ENCODE results near the gene THADA. TPM values are rescaled to one million over a fixed set of nuclear protein-coding genes. Genes with fewer than 3 reads are reported as not detected.

Gene THADA
- total and polyA plus RNA-seq, 4 experiments from 2014 or later = 20.3 to 44.8 (median 32.8) TPM

DNA sequence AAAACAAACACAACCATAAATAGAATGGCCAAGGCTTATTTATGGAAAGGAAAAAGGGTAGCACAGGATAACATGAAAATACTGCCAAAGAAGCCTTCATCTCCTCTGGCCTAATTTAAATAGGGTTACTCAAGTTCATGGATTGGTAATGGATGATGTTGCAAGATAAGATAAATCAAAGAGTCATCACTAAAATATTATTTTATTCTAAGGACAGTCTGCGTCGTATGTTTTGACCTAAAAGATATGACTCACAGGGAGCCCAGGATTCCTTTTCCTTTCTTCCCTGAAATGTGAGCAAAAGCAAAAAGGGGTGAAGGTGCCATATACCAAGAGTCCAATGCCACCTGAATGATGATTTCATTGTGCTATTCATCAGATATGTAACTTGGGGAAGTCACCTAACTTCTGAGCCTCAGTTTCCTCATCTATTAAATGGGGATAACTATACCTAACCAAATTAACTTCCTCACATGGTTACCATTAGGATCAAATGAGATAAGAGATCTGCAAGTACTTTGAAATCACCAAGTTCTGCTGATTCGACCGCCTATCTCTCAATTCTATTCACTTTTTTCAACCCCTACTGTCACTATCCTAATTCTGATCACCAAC, 137.7 kb downstream of the THADA start:
- no peak overlapping the region for H3K27ac ChIP-seq (ENCODE audit: low read depth, low read length)

DNA sequence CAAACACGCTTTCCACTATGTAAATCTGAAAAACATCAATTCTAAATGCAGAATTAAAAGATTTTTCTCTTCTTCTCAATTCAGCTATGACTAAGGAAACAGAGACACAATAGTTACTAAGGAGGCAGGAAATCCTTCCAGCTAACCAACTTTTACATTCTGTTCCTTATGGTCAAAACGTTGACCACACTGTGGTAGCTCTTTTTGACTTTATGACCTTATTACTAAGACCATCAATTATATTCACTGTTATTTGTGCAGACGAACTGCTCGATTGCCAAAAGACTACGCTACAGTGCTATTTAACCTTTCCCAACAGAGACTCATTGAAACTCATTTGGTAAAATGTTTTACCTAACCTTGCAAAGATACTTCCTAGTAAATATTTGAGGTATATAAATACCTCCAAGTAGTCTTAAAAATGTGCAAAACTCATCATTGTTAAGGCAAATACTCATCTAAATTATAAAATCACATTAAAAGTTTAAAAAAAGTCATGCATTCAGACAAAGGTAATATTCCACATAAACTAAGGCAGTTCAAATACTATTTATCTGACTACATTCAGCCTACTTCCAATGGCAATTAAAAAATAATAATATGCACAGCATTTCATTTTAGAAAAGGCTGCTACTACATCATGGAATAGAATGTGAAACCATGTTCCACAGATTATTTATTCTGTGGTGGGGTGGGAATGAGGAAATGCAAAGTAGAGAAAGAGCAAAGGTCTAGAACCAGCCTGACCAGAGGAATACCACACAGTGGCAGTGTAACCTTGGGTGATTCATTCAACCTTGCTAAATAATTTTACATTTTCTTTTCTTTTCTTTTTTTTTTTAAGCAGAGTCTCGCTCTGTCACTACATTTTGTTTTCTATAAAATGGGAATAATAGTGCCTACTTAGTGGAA, 139.9 kb downstream of the THADA start:
- no peak overlapping the region for H3K4me3 Mint-ChIP-seq
- intact Hi-C loops (cut with micrococcal nuclease) = no loop called here
- H3K27ac ChIP-seq (ENCODE audit: low read depth, low read length) = no peak overlapping the region

More for the DNA sequence above, 137.7 kb downstream of the THADA start:
- no peaks in the 10 kb centered on the region for H3K9me3 ChIP-seq (ENCODE audit: control insufficient read depth in 1 of 2, low read length in 2 of 2)
- H3K27me3 Mint-ChIP-seq = no peaks in the 10 kb centered on the region
- POLR2A ChIA-PET (ENCODE audit: partially characterized antibody) = no interaction called here
- intact Hi-C loops (cut with micrococcal nuclease) = no loop called here
- no peak overlapping the region for H3K27ac Mint-ChIP-seq
- H3K4me1 ChIP-seq (ENCODE audit: insufficient read depth, low read length) = no peaks in the 10 kb centered on the region
- H3K4me3 ChIP-seq (ENCODE audit: low read length in 2 of 2) = no peak overlapping the region
- H3K4me3 Mint-ChIP-seq = no peak overlapping the region
- H3K4me1 Mint-ChIP-seq = peaks cover 0 to 19% (median 9%) of the 10 kb centered on the region in 4 donors
- H3K36me3 Mint-ChIP-seq = peaks cover 14 to 29% of the 10 kb centered on the region in 2 donors
- CTCF ChIA-PET (ENCODE audit: partially characterized antibody) = no interaction called here
- no peaks in the 10 kb centered on the region for H3K36me3 ChIP-seq (ENCODE audit: insufficient read depth, low read length)
- H3K9me3 Mint-ChIP-seq = no peaks in the 10 kb centered on the region
- DNase-seq = no peak
- no peaks in the 10 kb centered on the region for H3K27me3 ChIP-seq (ENCODE audit: insufficient read depth, low read length)

DNA sequence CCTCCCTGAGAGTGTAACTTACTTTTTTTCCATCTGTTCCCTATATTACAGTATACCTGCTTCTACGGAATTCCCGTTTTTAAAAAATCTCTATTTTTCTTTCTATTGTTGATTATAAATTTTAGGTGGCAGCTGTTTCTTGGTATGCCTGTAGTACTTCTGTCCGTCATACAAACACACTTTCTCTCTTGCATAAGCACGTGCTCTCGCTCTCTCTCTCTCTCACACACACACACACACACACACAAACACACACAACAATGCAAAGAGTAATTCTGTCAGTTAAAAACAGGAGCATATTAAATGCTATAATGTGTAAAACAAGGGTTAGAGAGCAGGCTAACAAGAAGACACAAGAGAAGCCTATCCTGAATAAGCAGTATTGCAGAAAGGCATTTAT, 140.5 kb downstream of the THADA start:
- Mint-ChIP-seq H3K27ac (peak overlapping the region in 1 of 7 donors; percentile 11), H3K36me3 (peaks cover 28 to 42% of the 10 kb centered on the region in 2 donors), H3K27me3 (no peaks in the 10 kb centered on the region), H3K4me3 (no peak overlapping the region), H3K4me1 (peaks cover 0 to 12% (median 6%) of the 10 kb centered on the region in 4 donors), H3K9me3 (peaks cover 0 to 4% (median 1%) of the 10 kb centered on the region in 8 donors)
- Histone ChIP-seq H3K27me3 (ENCODE audit: insufficient read depth, low read length) (no peaks in the 10 kb centered on the region), H3K4me1 (ENCODE audit: insufficient read depth, low read length) (no peaks in the 10 kb centered on the region), H3K36me3 (ENCODE audit: insufficient read depth, low read length) (no peaks in the 10 kb centered on the region), H3K4me3 (ENCODE audit: low read length in 2 of 2) (no peak overlapping the region), H3K9me3 (ENCODE audit: control insufficient read depth in 1 of 2, low read length in 2 of 2) (no peaks in the 10 kb centered on the region), H3K27ac (ENCODE audit: low read depth, low read length) (no peak overlapping the region)
- intact Hi-C loops (cut with micrococcal nuclease) = no loop called here
- ChIA-PET POLR2A (ENCODE audit: partially characterized antibody) (no interaction called here), CTCF (ENCODE audit: partially characterized antibody) (interaction anchor here (0.9 kb wide), 1 partner anchor 30 kb away, joined by 3 read pairs; no protein-coding TSS in a partner anchor)
- DNase-seq = no peak

More for the DNA sequence above, 139.9 kb downstream of the THADA start:
- H3K36me3 ChIP-seq (ENCODE audit: insufficient read depth, low read length) = no peaks in the 10 kb centered on the region
- Mint-ChIP-seq H3K9me3 (peaks cover 0 to 3% (median 0%) of the 10 kb centered on the region in 8 donors), H3K4me1 (peaks cover 0 to 18% (median 9%) of the 10 kb centered on the region in 4 donors), H3K27ac (no peak overlapping the region), H3K27me3 (no peaks in the 10 kb centered on the region), H3K36me3 (peaks cover 30 to 41% of the 10 kb centered on the region in 2 donors)
- no peaks in the 10 kb centered on the region for H3K9me3 ChIP-seq (ENCODE audit: control insufficient read depth in 1 of 2, low read length in 2 of 2)
- H3K4me1 ChIP-seq (ENCODE audit: insufficient read depth, low read length) = no peaks in the 10 kb centered on the region
- DNase-seq = no peak
- POLR2A ChIA-PET (ENCODE audit: partially characterized antibody) = no interaction called here
- no peak overlapping the region for H3K4me3 ChIP-seq (ENCODE audit: low read length in 2 of 2)
- CTCF ChIA-PET (ENCODE audit: partially characterized antibody) = interaction anchor here (0.7 kb wide), 1 partner anchor 9 kb away, joined by 3 read pairs; no protein-coding TSS in a partner anchor
- H3K27me3 ChIP-seq (ENCODE audit: insufficient read depth, low read length) = no peaks in the 10 kb centered on the region

DNA sequence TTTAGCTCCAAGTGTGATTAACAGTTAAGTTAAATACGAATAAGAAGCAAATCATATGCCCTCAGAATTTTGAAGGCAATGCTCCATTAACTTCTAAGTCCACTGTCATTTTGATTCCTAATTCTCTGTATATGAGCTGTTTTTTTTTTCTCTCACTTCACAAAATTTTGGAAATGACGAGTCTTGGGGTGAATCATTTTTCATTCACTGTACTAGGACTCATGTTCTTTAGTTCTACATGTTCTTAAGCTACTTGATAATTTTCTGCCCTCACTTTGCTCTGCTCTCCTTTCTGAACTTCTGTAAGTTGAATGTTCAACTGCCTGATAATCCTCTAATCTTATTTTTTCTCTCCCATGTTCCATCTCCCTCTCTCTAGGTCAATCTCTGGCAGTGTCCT, 141.0 kb downstream of the THADA start:
- H3K9me3 ChIP-seq (ENCODE audit: control insufficient read depth in 1 of 2, low read length in 2 of 2) = no peaks in the 10 kb centered on the region
- POLR2A ChIA-PET (ENCODE audit: partially characterized antibody) = no interaction called here
- DNase-seq = no peak
- Mint-ChIP-seq H3K4me3 (no peak overlapping the region), H3K27me3 (no peaks in the 10 kb centered on the region), H3K9me3 (peaks cover 0 to 4% (median 1%) of the 10 kb centered on the region in 8 donors), H3K36me3 (peaks cover 27 to 47% of the 10 kb centered on the region in 2 donors), H3K4me1 (peaks cover 0 to 12% (median 6%) of the 10 kb centered on the region in 4 donors), H3K27ac (peak overlapping the region in 1 of 7 donors; percentile 6)
- no peaks in the 10 kb centered on the region for H3K4me1 ChIP-seq (ENCODE audit: insufficient read depth, low read length)
- no peaks in the 10 kb centered on the region for H3K36me3 ChIP-seq (ENCODE audit: insufficient read depth, low read length)
- H3K27ac ChIP-seq (ENCODE audit: low read depth, low read length) = no peak overlapping the region
- no peaks in the 10 kb centered on the region for H3K27me3 ChIP-seq (ENCODE audit: insufficient read depth, low read length)
- no peak overlapping the region for H3K4me3 ChIP-seq (ENCODE audit: low read length in 2 of 2)
- intact Hi-C loops (cut with micrococcal nuclease) = no loop called here
- CTCF ChIA-PET (ENCODE audit: partially characterized antibody) = interaction anchor here (0.9 kb wide), 1 partner anchor 30 kb away, joined by 3 read pairs; no protein-coding TSS in a partner anchor

DNA sequence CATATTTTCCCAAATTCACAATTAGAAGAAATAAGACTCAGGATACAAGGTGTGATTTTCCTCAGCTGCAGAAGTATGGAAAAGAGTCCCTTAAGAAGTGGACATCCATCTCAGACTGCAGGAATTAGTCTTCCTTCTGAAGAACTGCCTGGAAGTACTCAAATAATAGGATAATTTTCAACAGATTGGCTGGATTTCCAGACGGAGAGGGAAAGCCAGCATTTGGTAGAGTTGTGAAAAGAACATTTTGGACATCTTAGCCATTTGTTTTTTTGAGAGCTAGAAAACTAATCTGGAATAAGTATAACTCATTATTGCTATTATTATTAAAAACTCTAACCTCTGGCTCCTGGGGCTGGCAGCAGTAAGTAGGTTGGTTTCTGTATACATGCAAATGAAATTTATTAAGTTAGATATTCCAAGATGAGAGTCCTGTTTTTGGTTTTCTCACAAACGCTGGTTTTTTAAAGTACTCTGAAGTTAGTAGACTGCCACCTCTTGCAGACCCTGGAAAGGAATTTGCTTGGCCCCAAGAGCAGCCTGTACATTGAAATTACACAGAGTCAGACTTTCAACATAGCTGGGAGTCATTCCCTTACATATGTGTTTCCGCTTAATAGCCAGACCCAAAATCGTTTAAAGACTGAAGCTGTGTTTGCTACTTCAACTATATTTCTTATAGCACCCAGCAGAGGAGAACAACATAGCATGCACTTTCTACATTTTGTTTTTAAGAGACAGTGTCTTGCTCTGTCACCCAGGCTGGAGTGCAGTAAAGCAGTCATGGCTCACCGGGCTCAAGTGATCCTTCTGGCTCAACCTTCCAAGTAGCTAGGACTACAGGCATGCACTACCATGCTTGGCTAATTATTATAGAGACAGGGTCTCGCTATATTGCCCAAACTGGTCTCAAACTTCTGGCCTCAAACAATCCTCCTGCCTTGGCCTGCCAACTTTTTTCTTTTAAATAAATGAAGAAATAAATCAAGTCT, 142.4 kb downstream of the THADA start:
- Histone ChIP-seq H3K27ac (ENCODE audit: low read depth, low read length) (no peak overlapping the region), H3K27me3 (ENCODE audit: insufficient read depth, low read length) (no peaks in the 10 kb centered on the region), H3K9me3 (ENCODE audit: control insufficient read depth in 1 of 2, low read length in 2 of 2) (no peaks in the 10 kb centered on the region), H3K36me3 (ENCODE audit: insufficient read depth, low read length) (no peaks in the 10 kb centered on the region), H3K4me3 (ENCODE audit: low read length in 2 of 2) (no peak overlapping the region), H3K4me1 (ENCODE audit: insufficient read depth, low read length) (no peaks in the 10 kb centered on the region)
- intact Hi-C loops (cut with micrococcal nuclease) = no loop called here
- no peak for DNase-seq
- CTCF ChIA-PET (ENCODE audit: partially characterized antibody) = interaction anchor here (0.6 kb wide), 1 partner anchor 181 kb away, joined by 3 read pairs; no protein-coding TSS in a partner anchor
- POLR2A ChIA-PET (ENCODE audit: partially characterized antibody) = no interaction called here
- Mint-ChIP-seq H3K36me3 (peaks cover 31 to 44% of the 10 kb centered on the region in 2 donors), H3K27me3 (no peaks in the 10 kb centered on the region), H3K27ac (no peak overlapping the region), H3K4me1 (peaks cover 0 to 15% (median 9%) of the 10 kb centered on the region in 4 donors), H3K9me3 (peaks cover 0 to 4% (median 1%) of the 10 kb centered on the region in 8 donors), H3K4me3 (no peak overlapping the region)

DNA sequence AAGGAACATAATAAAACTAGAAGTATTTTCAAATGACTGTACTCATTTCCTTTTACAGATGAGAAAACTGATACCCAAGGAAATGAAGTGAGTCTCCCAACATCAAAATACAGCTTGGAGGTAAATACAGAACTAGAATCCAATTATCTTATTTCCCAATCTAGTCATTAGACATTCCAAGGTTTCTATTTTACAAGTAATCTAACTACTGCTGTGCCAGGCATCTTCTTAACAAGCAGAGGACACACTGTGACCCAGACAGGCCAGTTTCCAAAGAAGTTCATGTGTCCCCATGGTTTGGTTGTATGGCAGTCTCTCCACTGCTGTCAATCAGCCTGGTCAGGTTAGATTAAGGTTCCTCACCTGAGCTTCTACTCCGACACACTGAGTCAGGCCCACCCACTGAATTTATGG, 143.5 kb downstream of the THADA start:
- POLR2A ChIA-PET (ENCODE audit: partially characterized antibody) = no interaction called here
- no peaks in the 10 kb centered on the region for H3K9me3 ChIP-seq (ENCODE audit: control insufficient read depth in 1 of 2, low read length in 2 of 2)
- H3K4me1 ChIP-seq (ENCODE audit: insufficient read depth, low read length) = no peaks in the 10 kb centered on the region
- peaks cover 33 to 39% of the 10 kb centered on the region in 2 donors for H3K36me3 Mint-ChIP-seq
- H3K4me3 ChIP-seq (ENCODE audit: low read length in 2 of 2) = no peak overlapping the region
- CTCF ChIA-PET (ENCODE audit: partially characterized antibody) = no interaction called here
- no peaks in the 10 kb centered on the region for H3K27me3 Mint-ChIP-seq
- H3K9me3 Mint-ChIP-seq = peaks cover 0 to 4% (median 1%) of the 10 kb centered on the region in 8 donors
- H3K4me3 Mint-ChIP-seq = no peak overlapping the region
- no peak overlapping the region for H3K27ac ChIP-seq (ENCODE audit: low read depth, low read length)
- no peak overlapping the region for H3K27ac Mint-ChIP-seq
- H3K27me3 ChIP-seq (ENCODE audit: insufficient read depth, low read length) = no peaks in the 10 kb centered on the region
- H3K4me1 Mint-ChIP-seq = peaks cover 0 to 14% (median 9%) of the 10 kb centered on the region in 4 donors
- no peaks in the 10 kb centered on the region for H3K36me3 ChIP-seq (ENCODE audit: insufficient read depth, low read length)
- DNase-seq = no peak
- intact Hi-C loops (cut with micrococcal nuclease) = no loop called here
